Forelimb muscle (tissue), 1 donor: Measurements from ENCODE around the gene MSI2. TPM values are rescaled to one million over a fixed set of nuclear protein-coding genes. Genes with fewer than 3 reads are reported as not detected.

ENCODE experiments used
- DNase-seq: peaks from one replicate; pipeline ENCODE4 v3.0.0-alpha.2; 2013; ENCODE audit warnings: low read depth
- polyA plus RNA-seq: library from polyadenylated mRNA; unstranded; fragments of 120-200 nt; gene quantifications from one replicate; pipeline ENCODE4 v1.2.1, GENCODE V29; 2013; ENCODE audit not compliant: insufficient read length

The MSI2 gene
- polyA plus RNA-seq, 1 donor, result 31.6 TPM

- DNase-seq, result no peak
These were observed 60.0 kb downstream of the MSI2 start for GRCh38 chr17:57316361-57316760.

GRCh38 chr17:57317079-57317478 lies 60.8 kb downstream of the MSI2 start:
- DNase-seq, result no peak

- DNase-seq, result no peak
These were observed 62.6 kb downstream of the MSI2 start for GRCh38 chr17:57318913-57319312.

GRCh38 chr17:57319806-57320205 lies 63.5 kb downstream of the MSI2 start:
- DNase-seq, result no peak

GRCh38 chr17:57323391-57323790 lies 67.1 kb downstream of the MSI2 start:
- no peak for DNase-seq

GRCh38 chr17:57324060-57324459 lies 67.7 kb downstream of the MSI2 start:
- no peak for DNase-seq

- no peak for DNase-seq
These were observed 68.3 kb downstream of the MSI2 start for GRCh38 chr17:57324631-57325030.

- DNase-seq, result no peak
These were observed 70.0 kb downstream of the MSI2 start for GRCh38 chr17:57326336-57326735.

- no peak for DNase-seq
These were observed 70.4 kb downstream of the MSI2 start for GRCh38 chr17:57326764-57327163.

GRCh38 chr17:57327176-57327970 lies 71.0 kb downstream of the MSI2 start:
- DNase-seq, result no peak

- DNase-seq, result no peak
These were observed 72.0 kb downstream of the MSI2 start for GRCh38 chr17:57328109-57328882.

GRCh38 chr17:57329380-57330214 lies 73.3 kb downstream of the MSI2 start:
- DNase-seq, result no peak

- DNase-seq, result no peak
These were observed 74.3 kb downstream of the MSI2 start for GRCh38 chr17:57330587-57330986.

GRCh38 chr17:57331423-57331822 lies 75.1 kb downstream of the MSI2 start:
- no peak for DNase-seq

GRCh38 chr17:57332501-57332900 lies 76.2 kb downstream of the MSI2 start:
- DNase-seq, result no peak

GRCh38 chr17:57335195-57335792 lies 79.0 kb downstream of the MSI2 start:
- no peak for DNase-seq

GRCh38 chr17:57337390-57337789 lies 81.1 kb downstream of the MSI2 start:
- DNase-seq, result no peak

GRCh38 chr17:57338257-57338914 lies 82.1 kb downstream of the MSI2 start:
- DNase-seq, result no peak

- DNase-seq, result no peak
These were observed 84.0 kb downstream of the MSI2 start for GRCh38 chr17:57340160-57340981.
